HFFc6 (cell line): ENCODE results near the gene C2CD3. TPM values are rescaled to one million over a fixed set of nuclear protein-coding genes. Genes with fewer than 3 reads are reported as not detected.

Source experiments
- DNase-seq: peaks from one replicate; pipeline ENCODE4 v3.0.0-alpha.2; 2018
- H3K27ac Mint-ChIP-seq: 2 replicates; pipeline ENCODE4 v1.8.0; 2020; ENCODE audit warnings: mild to moderate bottlenecking, mixed read lengths
- H3K27me3 Mint-ChIP-seq: 2 replicates; pipeline ENCODE4 v1.8.0; 2021; ENCODE audit warnings: mild to moderate bottlenecking, moderate library complexity, mixed read lengths; ENCODE audit not compliant: insufficient read depth
- H3K36me3 Mint-ChIP-seq: 2 replicates; pipeline ENCODE4 v1.8.0; 2021; ENCODE audit warnings: low read depth, mixed read lengths
- H3K4me1 Mint-ChIP-seq: 2 replicates; pipeline ENCODE4 v1.8.0; 2020; ENCODE audit warnings: low read depth, mixed read lengths
- H3K4me3 Mint-ChIP-seq: 2 replicates; pipeline ENCODE4 v1.8.0; 2020; ENCODE audit warnings: mild to moderate bottlenecking, moderate library complexity, mixed read lengths
- H3K9me3 Mint-ChIP-seq: 2 replicates; pipeline ENCODE4 v1.8.0; 2020; ENCODE audit warnings: mild to moderate bottlenecking, mixed read lengths
- total RNA-seq, 6 experiments: library from RNA; stranded (reverse); fragmentation: NEBNext Ultra II Directional; extraction: Animal tissue kit (Norgen Biotek cat#: 25700); gene quantifications; 2 replicates in 1 of 6; 3 replicates in 5 of 6; pipeline ENCODE4 v1.2.3, GENCODE V29; 2021
- TF ChIP-seq, protein P1 (sequence below): fragments of 200-600 bp; sonication (generic); IDR thresholded peaks from 2 replicates; pipeline ENCODE4 v1.5.0; 2021; ENCODE audit warnings: antibody characterized with exemption, mild to moderate bottlenecking

The C2CD3 gene
- total RNA-seq, 6 experiments from 2014 or later = 14.6 to 23.0 (median 17.2) TPM

DNA sequence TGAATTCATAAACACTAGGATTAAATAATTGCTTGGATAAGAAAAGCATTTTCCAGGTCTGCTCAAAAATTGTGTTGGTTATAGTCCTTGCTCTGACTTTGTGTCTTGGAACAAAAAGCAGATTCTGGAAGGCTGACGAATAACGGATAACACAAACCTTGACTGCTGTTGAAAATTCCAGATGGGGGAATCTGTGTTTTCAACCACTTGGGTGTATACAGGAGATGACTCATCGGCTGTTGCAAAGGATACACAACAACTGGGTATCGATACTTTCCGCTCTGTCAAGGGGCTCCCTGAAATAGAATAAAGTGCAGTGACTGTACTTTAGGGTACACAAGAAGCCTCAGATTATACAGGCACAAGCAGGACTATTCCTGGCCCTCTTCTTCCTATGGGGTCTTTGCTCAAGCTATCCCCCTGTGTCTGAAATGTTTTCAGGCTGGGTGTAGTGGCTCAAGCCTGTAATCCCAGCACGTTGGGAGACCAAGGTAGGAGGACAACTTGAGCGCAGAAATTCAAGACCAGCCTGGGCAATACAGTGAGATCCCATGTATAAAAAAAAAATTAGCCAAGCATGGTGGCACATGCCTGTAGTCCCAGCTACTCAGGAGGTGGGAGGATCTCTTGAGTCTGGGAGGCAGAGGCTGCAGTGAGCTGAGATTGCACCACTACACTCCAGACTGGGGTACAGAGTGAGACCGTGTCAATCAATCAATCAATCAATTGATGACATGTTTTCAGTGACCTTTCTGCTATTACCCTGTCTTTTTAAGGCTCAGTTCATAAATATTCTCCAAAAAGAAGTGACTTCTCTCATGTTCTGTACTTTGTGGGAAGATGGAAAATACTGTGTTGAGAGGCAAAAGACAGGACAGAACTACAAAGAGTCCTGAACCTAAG is 113.3 kb downstream of the C2CD3 start:
- TF ChIP-seq, protein P1, sequence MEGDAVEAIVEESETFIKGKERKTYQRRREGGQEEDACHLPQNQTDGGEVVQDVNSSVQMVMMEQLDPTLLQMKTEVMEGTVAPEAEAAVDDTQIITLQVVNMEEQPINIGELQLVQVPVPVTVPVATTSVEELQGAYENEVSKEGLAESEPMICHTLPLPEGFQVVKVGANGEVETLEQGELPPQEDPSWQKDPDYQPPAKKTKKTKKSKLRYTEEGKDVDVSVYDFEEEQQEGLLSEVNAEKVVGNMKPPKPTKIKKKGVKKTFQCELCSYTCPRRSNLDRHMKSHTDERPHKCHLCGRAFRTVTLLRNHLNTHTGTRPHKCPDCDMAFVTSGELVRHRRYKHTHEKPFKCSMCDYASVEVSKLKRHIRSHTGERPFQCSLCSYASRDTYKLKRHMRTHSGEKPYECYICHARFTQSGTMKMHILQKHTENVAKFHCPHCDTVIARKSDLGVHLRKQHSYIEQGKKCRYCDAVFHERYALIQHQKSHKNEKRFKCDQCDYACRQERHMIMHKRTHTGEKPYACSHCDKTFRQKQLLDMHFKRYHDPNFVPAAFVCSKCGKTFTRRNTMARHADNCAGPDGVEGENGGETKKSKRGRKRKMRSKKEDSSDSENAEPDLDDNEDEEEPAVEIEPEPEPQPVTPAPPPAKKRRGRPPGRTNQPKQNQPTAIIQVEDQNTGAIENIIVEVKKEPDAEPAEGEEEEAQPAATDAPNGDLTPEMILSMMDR = no peak
- Mint-ChIP-seq H3K4me3 (no peak overlapping the region), H3K27me3 (no peaks in the 10 kb centered on the region; the same call in 1 of the 2 replicates), H3K4me1 (peaks cover 23% of the 10 kb centered on the region), H3K9me3 (no peaks in the 10 kb centered on the region), H3K27ac (no peak overlapping the region), H3K36me3 (peaks cover 25% of the 10 kb centered on the region)
- peak; percentile 13 for DNase-seq

DNA sequence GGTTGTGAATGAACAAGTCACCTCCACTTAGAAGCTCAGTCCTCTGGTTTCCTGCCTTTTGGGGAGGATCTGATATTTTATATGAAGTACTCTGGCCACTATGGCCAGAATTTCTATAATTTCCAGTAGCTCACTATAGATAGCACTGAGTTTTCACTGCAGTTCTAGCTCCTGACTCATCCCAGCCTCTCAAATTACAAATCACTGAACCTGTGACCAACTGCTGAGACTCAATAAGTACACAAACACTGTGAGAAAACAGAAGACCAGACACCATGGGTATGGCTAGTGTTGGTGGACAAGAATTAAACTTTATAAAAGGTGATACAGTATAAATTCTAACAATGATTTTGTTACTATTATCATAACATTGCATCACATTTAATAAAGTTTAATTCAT is 114.9 kb downstream of the C2CD3 start:
- peaks cover 19% of the 10 kb centered on the region for H3K36me3 Mint-ChIP-seq
- DNase-seq = peak; percentile 71
- 0 out of 2 replicates have a peak overlapping the region, but pooled peaks have one; percentile 17 for H3K4me3 Mint-ChIP-seq
- TF ChIP-seq, protein P1 = no peak
- no peaks in the 10 kb centered on the region for H3K9me3 Mint-ChIP-seq
- no peaks in the 10 kb centered on the region; the same call in 1 of the 2 replicates for H3K27me3 Mint-ChIP-seq
- H3K27ac Mint-ChIP-seq = peak overlapping the region; percentile 59
- H3K4me1 Mint-ChIP-seq = peaks cover 24% of the 10 kb centered on the region

DNA sequence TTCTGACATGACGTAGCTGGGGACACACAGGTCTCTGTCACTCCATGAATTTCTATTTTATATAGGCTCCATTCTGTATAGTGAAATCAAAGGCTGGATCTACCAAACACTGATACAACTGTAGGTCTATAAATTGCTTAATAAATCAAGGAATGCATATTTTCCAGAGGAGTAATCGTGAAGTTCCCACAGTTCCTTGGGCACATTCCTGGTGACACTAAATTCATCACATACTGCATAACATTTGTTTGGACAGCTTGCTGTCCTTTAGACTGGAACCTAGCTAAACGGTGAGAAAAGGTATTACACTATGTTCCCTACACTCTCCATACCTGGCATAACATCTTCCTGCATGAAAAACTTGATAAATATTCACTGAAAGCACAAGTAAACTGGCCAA is 120.3 kb downstream of the C2CD3 start:
- TF ChIP-seq, protein P1 = no peak
- Mint-ChIP-seq H3K4me3 (no peak overlapping the region), H3K27me3 (no peaks in the 10 kb centered on the region; the same call in 1 of the 2 replicates), H3K9me3 (no peaks in the 10 kb centered on the region), H3K27ac (no peak overlapping the region; the same call in 1 of the 2 replicates), H3K36me3 (peaks cover 19% of the 10 kb centered on the region), H3K4me1 (peaks cover 11% of the 10 kb centered on the region)
- DNase-seq = peak; percentile 28

DNA sequence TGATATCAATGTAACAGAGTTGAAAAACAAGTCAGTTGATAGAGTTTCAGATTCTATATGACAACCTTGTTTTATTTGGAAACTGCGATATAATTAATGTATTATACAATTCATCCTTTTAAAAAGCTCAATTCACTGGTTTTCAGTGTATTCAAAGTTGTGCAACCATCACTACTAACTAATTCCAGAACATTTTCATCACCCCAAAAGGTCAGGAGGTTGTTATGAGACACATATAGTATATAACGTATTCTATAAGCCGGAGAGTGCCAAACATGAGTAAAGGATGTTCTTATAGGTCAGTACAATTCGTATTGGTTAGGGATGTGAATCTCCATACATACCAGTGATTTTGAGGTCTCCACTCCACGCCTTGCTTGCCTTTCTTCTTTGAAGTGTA is 121.8 kb downstream of the C2CD3 start:
- no peak overlapping the region for H3K27ac Mint-ChIP-seq
- no peak overlapping the region for H3K4me3 Mint-ChIP-seq
- no peaks in the 10 kb centered on the region for H3K9me3 Mint-ChIP-seq
- no peak for DNase-seq
- no peaks in the 10 kb centered on the region for H3K27me3 Mint-ChIP-seq
- TF ChIP-seq, protein P1 = no peak
- H3K4me1 Mint-ChIP-seq = peaks cover 9% of the 10 kb centered on the region
- peaks cover 19% of the 10 kb centered on the region for H3K36me3 Mint-ChIP-seq

DNA sequence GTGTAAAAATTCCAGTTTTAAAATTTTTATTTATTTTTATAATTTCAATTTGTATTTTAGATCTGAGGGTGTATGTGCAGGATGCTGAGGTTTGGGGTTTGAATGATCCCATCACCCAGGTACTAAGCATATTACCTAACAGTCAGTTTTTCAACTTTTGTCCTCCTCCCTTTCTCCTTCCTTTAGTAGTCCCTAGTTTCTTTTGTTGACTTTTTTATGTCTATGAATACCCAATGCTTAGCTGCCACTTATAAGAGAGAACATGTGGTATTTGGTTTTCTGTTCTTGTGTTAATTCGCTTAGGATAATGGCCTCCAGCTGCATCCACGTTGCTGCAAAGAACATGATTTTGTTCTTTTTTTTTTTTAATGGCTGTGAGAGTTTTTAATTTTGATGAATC is 126.3 kb downstream of the C2CD3 start:
- TF ChIP-seq, protein P1 = no peak
- H3K36me3 Mint-ChIP-seq = peaks cover 24% of the 10 kb centered on the region
- no peaks in the 10 kb centered on the region; the same call in 1 of the 2 replicates for H3K27me3 Mint-ChIP-seq
- no peak overlapping the region for H3K4me3 Mint-ChIP-seq
- no peaks in the 10 kb centered on the region for H3K4me1 Mint-ChIP-seq
- no peak for DNase-seq
- H3K27ac Mint-ChIP-seq = no peak overlapping the region
- no peaks in the 10 kb centered on the region for H3K9me3 Mint-ChIP-seq
